ENCODE data around the gene REXO4.

GRCh38 chr9:133424187-133424586, 6.4 kb upstream of the REXO4 start:
- no peak for TF ChIP-seq CTCF (conservative IDR thresholded peaks at IDR 0.05; ENCODE audit: low read length)
- TF ChIP-seq EZH2phosphoT487 (IDR thresholded peaks at IDR 0.05; ENCODE audit: borderline replicate concordance): no peak
